A549 (cell line): ENCODE results near the gene GNG2. TPM values are rescaled to one million over a fixed set of nuclear protein-coding genes. Genes with fewer than 3 reads are reported as not detected.

Source experiments
- ATAC-seq, 2 experiments: fragments of 200-7000 bp in 1 of 2; fragments of >200 bp in 1 of 2; cut with Nextera tagmentation in 1 of 2; cut with Tn5 transposase in 1 of 2; 3 replicates each; pipeline versions ENCODE4 v1.8.0 to v1.9.1; 2018 to 2020; ENCODE audit warnings: mild to moderate bottlenecking in 1 of 2, moderate library complexity in 1 of 2
- CTCF ChIA-PET: fragments of 300-600 bp; sonication (Branson Sonifier 250); formaldehyde crosslinking; extraction: SDS; loops from one replicate; lab custom pipeline; 2021; ENCODE audit warnings: antibody characterized with exemption, inconsistent platforms; lab: Yijun Ruan, JAX
- POLR2A ChIA-PET: fragments of 350-600 bp; formaldehyde crosslinking; extraction: SDS; loops from one replicate; lab custom pipeline; 2021; ENCODE audit warnings: antibody characterized with exemption, inconsistent platforms; lab: Yijun Ruan, JAX
- DNase-seq, 2 experiments: peaks; one replicate each; pipeline versions ENCODE4 v3.0.0 to v3.0.0-alpha.2; 2011 to 2016; ENCODE audit warnings: low read depth in 1 of 2, low spot score in 1 of 2
- FAIRE-seq: peaks from 2 replicates; lab custom pipeline; 2011; peaks lifted over from hg19 to GRCh38; lab: Jason Lieb, UNC
- H3K27ac ChIP-seq, 2 experiments: fragments of >200 bp; sonication (Bioruptor Twin); formaldehyde crosslinking; 3 replicates each; pipeline ENCODE4 v1.5.1; 2016 to 2017
- H3K4me1 ChIP-seq: fragments of >200 bp; sonication (Bioruptor Twin); formaldehyde crosslinking; 3 replicates; pipeline ENCODE4 v1.6.1; 2016
- H3K4me2 ChIP-seq: fragments of >200 bp; sonication (Bioruptor Twin); formaldehyde crosslinking; 3 replicates; pipeline ENCODE4 v1.6.1; 2016
- H3K4me3 ChIP-seq: fragments of >200 bp; sonication (Bioruptor Twin); formaldehyde crosslinking; 3 replicates; pipeline ENCODE4 v1.5.1; 2016
- H3K9me3 ChIP-seq: fragments of >200 bp; sonication (Bioruptor Twin); formaldehyde crosslinking; 3 replicates; pipeline ENCODE4 v1.6.1; 2016
- ESRRA ChIP-seq: fragments of 150-350 bp; IDR thresholded peaks from 2 replicates; pipeline ENCODE4 v1.6.1; 2014; ENCODE audit warnings: mild to moderate bottlenecking, low read length, borderline replicate concordance
- WGBS: methylation state at CpG from one replicate; pipeline ENCODE4 v1.1.6; 2017; ENCODE audit errors: missing lambda C conversion rate; 5-methylcytosine and 5-hydroxymethylcytosine counted together
- polyA plus RNA-seq, 4 experiments: library from polyadenylated mRNA; depleted of rRNA in 3 of 4; stranded (reverse); fragments of >200 nt; fragmentation: RNase III in 1 of 4; extraction: RNeasy Plus Mini Kit Qiagen cat#74134 plus additional on column Dnase treatment in 1 of 4; gene quantifications; 2 replicates in 3 of 4; 3 replicates in 1 of 4; pipeline ENCODE4 v1.2.3, GENCODE V29; 2011 to 2017

The GNG2 gene
- polyA plus RNA-seq, 2 of the 4 experiments (the other 2 are of a cell fraction), result 2.1 to 3.0 TPM

GRCh38 chr14:52018970-52019369 is 158.6 kb downstream of the GNG2 start:
- no peak overlapping the region for H3K4me3 ChIP-seq
- ChIA-PET CTCF (interaction anchor here (1.2 to 1.5 kb wide), 2 partner anchors 23 to 24 kb away, joined by 4 to 5 read pairs; no protein-coding TSS in a partner anchor), POLR2A (interaction anchor here (0.6 kb wide), 1 partner anchor 909 kb away, joined by 5 read pairs; no protein-coding TSS in a partner anchor)
- H3K4me1 ChIP-seq, result no peaks in the 10 kb centered on the region
- FAIRE-seq (no peak), ATAC-seq (no peak), DNase-seq (no peak)
- H3K27ac ChIP-seq, result no peak overlapping the region
- 69% methylated on average over 7 of the region's 8 CpGs for WGBS
- no peaks in the 10 kb centered on the region for H3K9me3 ChIP-seq
- TF ChIP-seq ESRRA, result no peak
- no peak overlapping the region for H3K4me2 ChIP-seq

Other genes with a start within 250 kb of the GNG2 start
- 23.1 and 23.5 TPM in 2 replicates for gene FRMD6, start 208.7 kb upstream of the GNG2 start, polyA plus RNA-seq (2011; rRNA removed)
- 18.2 to 18.8 TPM (median 18.8 TPM) in 3 replicates for gene FRMD6, start 208.7 kb upstream of the GNG2 start, polyA plus RNA-seq (2017; fragmentation: RNase III; extraction: RNeasy Plus Mini Kit Qiagen cat#74134 plus additional on column Dnase treatment)
- gene RTRAF, start 128.9 kb downstream of the GNG2 start, polyA plus RNA-seq (2011; rRNA removed), result 289 and 341 TPM in 2 replicates
- 271 to 321 TPM (median 285 TPM) in 3 replicates for gene RTRAF, start 128.9 kb downstream of the GNG2 start, polyA plus RNA-seq (2017; fragmentation: RNase III; extraction: RNeasy Plus Mini Kit Qiagen cat#74134 plus additional on column Dnase treatment)
- gene NID2, start 208.4 kb downstream of the GNG2 start, polyA plus RNA-seq (2011; rRNA removed), result 7.3 and 10.3 TPM in 2 replicates
- gene NID2, start 208.4 kb downstream of the GNG2 start, polyA plus RNA-seq (2017; fragmentation: RNase III; extraction: RNeasy Plus Mini Kit Qiagen cat#74134 plus additional on column Dnase treatment), result 18.9 to 23.3 TPM (median 20.6 TPM) in 3 replicates